GM10266 (cell line): ENCODE data around the gene HOXB9.
A peak's percentile ranks its signal among the peaks of the same experiment; 100 is the strongest.

Experiments used
- DNase-seq: peaks from one replicate; pipeline ENCODE4 v3.0.0; 2012; ENCODE audit errors: extremely low spot score
- CTCF ChIP-seq: IDR thresholded peaks from 2 replicates; pipeline ENCODE4 v1.5.1; 2012; ENCODE audit warnings: mild to moderate bottlenecking, low read depth; ENCODE audit not compliant: control insufficient read depth, insufficient read depth; ENCODE audit errors: missing control alignments

The HOXB9 gene

GRCh38 chr17:48625495-48626244, 488 bp downstream of the HOXB9 start:
- peak; percentile 80 for DNase-seq
- TF ChIP-seq CTCF: no peak

GRCh38 chr17:48624544-48625494, 1.3 kb downstream of the HOXB9 start:
- no peak for DNase-seq
- no peak for TF ChIP-seq CTCF

- TF ChIP-seq CTCF: no peak
These were observed 2.0 kb downstream of the HOXB9 start for GRCh38 chr17:48624118-48624517.

GRCh38 chr17:48623583-48623982, 2.6 kb downstream of the HOXB9 start:
- DNase-seq: no peak
- TF ChIP-seq CTCF: no peak

More at GRCh38 chr17:48624118-48624517, 2.0 kb downstream of the HOXB9 start:
- no peak for DNase-seq

- DNase-seq: no peak
- TF ChIP-seq CTCF: no peak
These were observed 3.3 kb downstream of the HOXB9 start for GRCh38 chr17:48622857-48623256.

- TF ChIP-seq CTCF: no peak
These were observed 4.5 kb downstream of the HOXB9 start for GRCh38 chr17:48621410-48622392.

More at GRCh38 chr17:48621410-48622392, 4.5 kb downstream of the HOXB9 start:
- no peak for DNase-seq
